HCT116 (cell line): ENCODE measurements around the gene PRPF6.

ENCODE experiments used
- CEBPB ChIP-seq: IDR thresholded peaks from 2 replicates; pipeline ENCODE4 v1.6.1; 2012; ENCODE audit warnings: low read depth
- CTCF ChIP-seq, 3 experiments: fragments of 200-600 bp in 1 of 3; sonication (generic) in 1 of 3; IDR thresholded peaks in 2 of 3; conservative IDR thresholded peaks in 1 of 3; 2 replicates each; pipeline ENCODE4 v1.5.1; 2012 to 2017; ENCODE audit warnings: low read depth in 2 of 3, low read length in 2 of 3, antibody characterized with exemption in 1 of 3, borderline replicate concordance in 1 of 3, control low read depth in 1 of 3, mild to moderate bottlenecking in 1 of 3, mixed read lengths in 1 of 3, mixed run types in 1 of 3, moderate library complexity in 1 of 3; ENCODE audit not compliant: insufficient read depth in 1 of 3
- EZH2 ChIP-seq: fragments of 200-600 bp; sonication (generic); IDR thresholded peaks from 2 replicates; pipeline ENCODE4 v1.6.1; 2017; ENCODE audit warnings: antibody characterized with exemption, mixed run types
- EZH2phosphoT487 ChIP-seq: fragments of 200-600 bp; IDR thresholded peaks from 2 replicates; pipeline ENCODE4 v1.6.1; 2018; ENCODE audit warnings: antibody characterized with exemption, borderline replicate concordance
- POLR2A ChIP-seq: IDR thresholded peaks from 2 replicates; pipeline ENCODE4 v1.7.0; 2011; ENCODE audit warnings: borderline replicate concordance; ENCODE audit not compliant: insufficient read depth, insufficient read length; ENCODE audit errors: extremely low read depth
- POLR2AphosphoS5 ChIP-seq: IDR thresholded peaks from 2 replicates; pipeline ENCODE4 v1.6.1; 2011; ENCODE audit warnings: mild to moderate bottlenecking, low read depth, low read length, moderate library complexity
- REST ChIP-seq: IDR thresholded peaks from 2 replicates; pipeline ENCODE4 v1.6.1; 2012; ENCODE audit warnings: low read depth
- SP1 ChIP-seq: IDR thresholded peaks from 2 replicates; pipeline ENCODE4 v1.6.1; 2012; ENCODE audit warnings: low read depth
- ZFX ChIP-seq: fragments of 450-650 bp; IDR thresholded peaks from 2 replicates; pipeline ENCODE4 v1.6.1; 2017
- TF ChIP-seq, protein P1 (sequence below): IDR thresholded peaks from 2 replicates; pipeline ENCODE4 v1.6.1; 2011; ENCODE audit warnings: mild to moderate bottlenecking, low read length, moderate library complexity; ENCODE audit not compliant: insufficient replicate concordance; ENCODE audit errors: extremely low read depth

DNA sequence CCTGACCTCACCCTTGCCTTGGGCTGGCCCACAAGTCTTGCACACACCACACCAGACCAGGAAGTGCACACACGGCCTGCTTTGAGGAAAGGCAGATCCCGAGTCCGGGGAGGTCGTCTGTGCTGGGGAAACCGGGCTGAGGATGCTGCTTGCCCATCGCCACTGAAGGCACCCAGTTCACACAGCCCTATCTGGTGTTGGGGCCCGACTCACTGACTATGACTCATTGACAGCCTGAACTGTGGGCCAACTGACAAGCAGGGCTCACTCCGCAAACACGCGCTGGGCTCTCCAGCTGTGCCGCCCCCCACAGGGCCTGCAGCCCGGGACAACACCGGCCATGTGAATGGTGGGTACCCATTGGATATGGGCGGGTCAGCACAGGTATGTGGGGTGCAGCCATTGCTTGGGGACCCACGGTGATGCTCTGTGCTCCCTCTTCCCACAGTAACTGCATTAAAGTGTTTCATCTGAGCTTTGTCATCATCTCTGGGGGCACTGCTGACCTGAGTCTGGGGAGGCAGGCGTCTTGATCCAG is 3.1 kb upstream of the PRPF6 start:
- TF ChIP-seq CTCF (IDR thresholded peaks at IDR 0.05 in 2 of 3, conservative IDR thresholded peaks at IDR 0.05 in 1 of 3; ENCODE audit: borderline replicate concordance in 1 of 3, insufficient read depth in 1 of 3, low read depth in 2 of 3, low read length in 2 of 3) (no peak), ZFX (no peak), EZH2 (no peak), SP1 (no peak), POLR2A (no peak), REST (no peak), POLR2AphosphoS5 (no peak), CEBPB (no peak), EZH2phosphoT487 (no peak)
- TF ChIP-seq, protein P1, sequence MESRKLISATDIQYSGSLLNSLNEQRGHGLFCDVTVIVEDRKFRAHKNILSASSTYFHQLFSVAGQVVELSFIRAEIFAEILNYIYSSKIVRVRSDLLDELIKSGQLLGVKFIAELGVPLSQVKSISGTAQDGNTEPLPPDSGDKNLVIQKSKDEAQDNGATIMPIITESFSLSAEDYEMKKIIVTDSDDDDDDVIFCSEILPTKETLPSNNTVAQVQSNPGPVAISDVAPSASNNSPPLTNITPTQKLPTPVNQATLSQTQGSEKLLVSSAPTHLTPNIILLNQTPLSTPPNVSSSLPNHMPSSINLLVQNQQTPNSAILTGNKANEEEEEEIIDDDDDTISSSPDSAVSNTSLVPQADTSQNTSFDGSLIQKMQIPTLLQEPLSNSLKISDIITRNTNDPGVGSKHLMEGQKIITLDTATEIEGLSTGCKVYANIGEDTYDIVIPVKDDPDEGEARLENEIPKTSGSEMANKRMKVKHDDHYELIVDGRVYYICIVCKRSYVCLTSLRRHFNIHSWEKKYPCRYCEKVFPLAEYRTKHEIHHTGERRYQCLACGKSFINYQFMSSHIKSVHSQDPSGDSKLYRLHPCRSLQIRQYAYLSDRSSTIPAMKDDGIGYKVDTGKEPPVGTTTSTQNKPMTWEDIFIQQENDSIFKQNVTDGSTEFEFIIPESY: no peak
